ENCODE data around the gene PPP4R2. TPM values are rescaled to one million over a fixed set of nuclear protein-coding genes. Genes with fewer than 3 reads are reported as not detected.

The PPP4R2 gene
- total and polyA plus RNA-seq, 2 of the 8 experiments (the other 6 are each of a cell fraction or from before 2014, with no cell fraction given) = 11.5 to 89.9 TPM

DNA sequence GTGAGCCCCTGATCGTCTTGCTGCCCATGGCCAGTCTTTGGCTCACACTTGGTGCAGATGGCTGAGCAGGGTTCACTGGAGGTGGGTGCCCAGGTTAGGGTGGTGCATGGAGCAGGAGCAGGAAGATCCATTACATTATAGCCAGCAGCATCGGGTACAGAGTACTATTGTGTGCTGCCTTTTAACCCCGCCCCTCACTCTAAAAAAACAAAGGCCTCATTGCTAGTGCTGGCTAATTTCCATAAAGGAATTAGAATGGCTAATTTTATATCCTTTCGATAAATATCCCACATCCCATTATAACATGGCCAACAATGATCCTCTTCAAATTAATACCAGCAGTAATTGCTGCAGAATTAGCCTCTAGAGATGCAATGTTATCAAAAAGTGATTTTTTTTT lies 45.8 kb upstream of the PPP4R2 start (continued):
- TF ChIP-seq RAD21 (IDR thresholded peaks at IDR 0.05 in 1 of 2, conservative IDR thresholded peaks at IDR 0.05 in 1 of 2; ENCODE audit: low read depth in 2 of 2, low read length in 2 of 2) = no peak
- TF ChIP-seq BRCA1 (IDR thresholded peaks at IDR 0.05; ENCODE audit: low read depth, low read length) = no peak

Data from H1 (cell line).